ENCODE measurements around the gene MYOCOS. TPM values are rescaled to one million over a fixed set of nuclear protein-coding genes. Genes with fewer than 3 reads are reported as not detected.

The MYOCOS gene
- total RNA-seq, 1 donor from 2014 or later: not detected

DNA sequence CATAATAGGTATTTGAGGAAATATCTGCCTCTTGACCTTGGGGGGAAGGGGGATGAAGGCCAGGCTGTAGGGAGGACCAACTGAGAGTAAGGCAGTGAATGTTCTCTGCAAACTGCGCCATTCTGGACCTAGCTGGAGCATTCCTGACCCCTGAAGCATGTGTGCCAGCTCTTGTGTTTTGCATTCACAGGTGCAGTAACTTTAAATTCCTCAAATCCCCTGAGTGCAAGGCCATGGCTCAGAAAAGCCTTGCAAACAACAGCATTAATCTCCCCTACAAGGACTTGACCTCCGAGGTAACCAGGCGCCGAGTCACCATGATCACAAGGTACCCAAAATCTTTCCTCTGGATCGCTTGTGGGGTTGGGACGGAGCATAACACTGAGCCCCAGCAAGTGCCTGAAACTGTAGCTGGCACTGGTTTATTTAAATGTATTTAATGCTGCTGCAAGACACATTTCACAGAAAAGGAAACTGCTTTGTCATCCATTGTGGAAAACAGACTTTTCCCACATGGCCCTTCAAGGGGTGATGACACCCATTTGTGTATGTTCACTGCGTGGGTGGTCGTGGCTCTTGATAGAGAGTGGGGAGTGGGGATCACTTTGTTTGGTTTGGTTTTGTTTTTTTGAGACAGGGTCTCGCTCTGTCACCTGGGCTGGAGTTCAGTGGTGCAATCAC lies 1.7 kb downstream of the MYOCOS start:
- Histone ChIP-seq H3K36me3 (no peaks in the 10 kb centered on the region), H3K27me3 (no peaks in the 10 kb centered on the region), H3K4me3 (no peak overlapping the region), H3K4me1 (no peaks in the 10 kb centered on the region), H3K9me3 (no peaks in the 10 kb centered on the region), H3K27ac (no peak overlapping the region)
- no peak for DNase-seq (ENCODE audit: extremely low spot score in 2 of 2)
- TF ChIP-seq POLR2A (IDR thresholded peaks at IDR 0.05) (no peak), POLR2AphosphoS5 (IDR thresholded peaks at IDR 0.05; ENCODE audit: insufficient read depth in 1 of 2, low read depth in 1 of 2) (no peak)
- TF ChIP-seq, protein P1, sequence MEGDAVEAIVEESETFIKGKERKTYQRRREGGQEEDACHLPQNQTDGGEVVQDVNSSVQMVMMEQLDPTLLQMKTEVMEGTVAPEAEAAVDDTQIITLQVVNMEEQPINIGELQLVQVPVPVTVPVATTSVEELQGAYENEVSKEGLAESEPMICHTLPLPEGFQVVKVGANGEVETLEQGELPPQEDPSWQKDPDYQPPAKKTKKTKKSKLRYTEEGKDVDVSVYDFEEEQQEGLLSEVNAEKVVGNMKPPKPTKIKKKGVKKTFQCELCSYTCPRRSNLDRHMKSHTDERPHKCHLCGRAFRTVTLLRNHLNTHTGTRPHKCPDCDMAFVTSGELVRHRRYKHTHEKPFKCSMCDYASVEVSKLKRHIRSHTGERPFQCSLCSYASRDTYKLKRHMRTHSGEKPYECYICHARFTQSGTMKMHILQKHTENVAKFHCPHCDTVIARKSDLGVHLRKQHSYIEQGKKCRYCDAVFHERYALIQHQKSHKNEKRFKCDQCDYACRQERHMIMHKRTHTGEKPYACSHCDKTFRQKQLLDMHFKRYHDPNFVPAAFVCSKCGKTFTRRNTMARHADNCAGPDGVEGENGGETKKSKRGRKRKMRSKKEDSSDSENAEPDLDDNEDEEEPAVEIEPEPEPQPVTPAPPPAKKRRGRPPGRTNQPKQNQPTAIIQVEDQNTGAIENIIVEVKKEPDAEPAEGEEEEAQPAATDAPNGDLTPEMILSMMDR (IDR thresholded peaks at IDR 0.05): no peak
- intact Hi-C loops (cut with DNase I): no loop called here

DNA sequence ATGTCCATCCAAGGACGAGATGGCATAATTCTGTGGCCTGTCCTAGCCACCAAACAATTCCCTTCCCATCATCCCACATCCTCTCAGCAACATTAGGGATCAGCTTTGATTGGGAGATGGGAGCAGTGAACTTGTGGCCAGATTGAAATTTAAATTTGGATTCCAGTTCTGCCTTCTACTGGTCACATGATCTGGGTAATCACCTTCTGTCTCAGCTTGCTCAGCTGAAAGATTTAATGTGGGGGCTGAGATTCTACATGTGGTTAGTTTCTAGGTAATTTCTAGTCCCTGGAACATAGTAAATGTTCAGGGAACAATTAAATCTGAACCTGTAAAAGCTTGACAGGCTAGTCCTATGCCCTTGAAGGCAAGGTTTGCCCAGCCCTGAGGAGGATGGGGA lies 3.2 kb downstream of the MYOCOS start:
- H3K27ac ChIP-seq: no peak overlapping the region
- no peaks in the 10 kb centered on the region for H3K36me3 ChIP-seq
- intact Hi-C loops (cut with DNase I): no loop called here
- no peak for DNase-seq (ENCODE audit: extremely low spot score in 2 of 2)
- no peaks in the 10 kb centered on the region for H3K27me3 ChIP-seq
- H3K4me3 ChIP-seq: no peak overlapping the region
- no peaks in the 10 kb centered on the region for H3K4me1 ChIP-seq
- no peaks in the 10 kb centered on the region for H3K9me3 ChIP-seq
- TF ChIP-seq, protein P1 (IDR thresholded peaks at IDR 0.05): no peak
- TF ChIP-seq POLR2A (IDR thresholded peaks at IDR 0.05): no peak
- TF ChIP-seq POLR2AphosphoS5 (IDR thresholded peaks at IDR 0.05; ENCODE audit: insufficient read depth in 1 of 2, low read depth in 1 of 2): no peak

DNA sequence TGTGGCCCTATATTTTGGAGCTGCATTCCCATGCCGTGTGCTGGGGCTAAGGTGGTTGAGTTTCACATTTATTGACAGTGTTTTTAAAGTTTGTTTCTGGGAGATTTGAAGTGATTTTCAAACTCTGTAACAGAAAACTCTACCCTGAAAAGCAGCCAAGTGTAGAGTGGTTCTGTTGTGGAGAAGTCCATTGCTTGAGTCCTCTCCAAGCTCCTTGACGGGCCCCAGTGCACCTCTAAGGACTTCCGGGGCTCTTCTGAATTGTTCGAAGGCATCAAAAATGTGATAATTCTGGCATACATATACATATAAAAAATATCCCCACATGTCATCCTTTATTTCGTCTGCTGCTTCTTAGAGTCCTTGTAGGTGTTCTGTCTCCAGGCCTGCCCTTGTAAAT lies 5.0 kb downstream of the MYOCOS start:
- Histone ChIP-seq H3K27me3 (no peaks in the 10 kb centered on the region), H3K9me3 (no peaks in the 10 kb centered on the region), H3K27ac (no peak overlapping the region)

DNA sequence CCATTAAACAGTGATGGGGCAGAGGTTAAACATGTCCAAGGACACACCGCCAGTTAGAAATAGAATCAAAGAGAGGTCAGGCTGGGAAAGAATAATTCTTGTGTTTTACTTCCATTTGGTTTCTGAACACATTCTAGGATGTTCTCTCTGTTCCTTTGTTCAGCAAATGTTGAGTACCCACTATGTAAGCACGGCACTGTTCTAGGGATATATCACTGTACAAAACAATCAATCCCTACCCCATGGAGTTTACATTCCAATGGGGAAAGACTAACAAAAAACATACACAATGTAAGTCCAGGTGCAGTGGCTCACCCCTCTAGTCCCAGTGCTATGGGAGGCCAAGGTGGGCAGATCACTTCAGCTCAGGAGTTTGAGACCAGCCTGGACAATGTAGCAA lies 6.2 kb downstream of the MYOCOS start:
- H3K27me3 ChIP-seq: no peaks in the 10 kb centered on the region
- no peaks in the 10 kb centered on the region for H3K9me3 ChIP-seq
- H3K27ac ChIP-seq: no peak overlapping the region
- H3K4me1 ChIP-seq: no peaks in the 10 kb centered on the region
- intact Hi-C loops (cut with DNase I): no loop called here
- no peaks in the 10 kb centered on the region for H3K36me3 ChIP-seq
- DNase-seq (ENCODE audit: extremely low spot score in 2 of 2): no peak
- H3K4me3 ChIP-seq: no peak overlapping the region
- TF ChIP-seq POLR2AphosphoS5 (IDR thresholded peaks at IDR 0.05; ENCODE audit: insufficient read depth in 1 of 2, low read depth in 1 of 2) (no peak), POLR2A (IDR thresholded peaks at IDR 0.05) (no peak)
- TF ChIP-seq, protein P1 (IDR thresholded peaks at IDR 0.05): no peak

More for the DNA sequence above, 5.0 kb downstream of the MYOCOS start:
- DNase-seq (ENCODE audit: extremely low spot score in 2 of 2): no peak
- Histone ChIP-seq H3K4me3 (no peak overlapping the region), H3K4me1 (no peaks in the 10 kb centered on the region), H3K36me3 (no peaks in the 10 kb centered on the region)
- TF ChIP-seq, protein P1 (IDR thresholded peaks at IDR 0.05): no peak
- TF ChIP-seq POLR2A (IDR thresholded peaks at IDR 0.05): no peak
- TF ChIP-seq POLR2AphosphoS5 (IDR thresholded peaks at IDR 0.05; ENCODE audit: insufficient read depth in 1 of 2, low read depth in 1 of 2): no peak
- intact Hi-C loops (cut with DNase I): no loop called here

DNA sequence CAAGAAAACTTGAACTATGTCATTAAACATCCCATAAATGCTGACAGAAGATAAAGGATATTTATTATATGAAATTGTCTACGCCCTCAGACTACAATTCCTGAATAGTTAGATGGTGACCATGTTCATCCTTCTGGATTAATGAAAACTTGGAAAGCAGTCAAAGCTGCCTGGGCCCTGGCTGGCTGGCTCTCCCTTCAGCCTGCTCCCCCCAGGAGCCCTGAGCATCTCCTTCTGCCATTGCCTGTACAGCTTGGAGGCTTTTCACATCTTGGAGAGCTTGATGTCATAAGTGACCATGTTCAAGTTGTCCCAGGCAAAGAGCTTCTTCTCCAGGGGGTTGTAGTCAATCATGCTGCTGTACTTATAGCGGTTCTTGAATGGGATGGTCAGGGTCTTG lies 13.6 kb downstream of the MYOCOS start:
- no peak overlapping the region for H3K4me3 ChIP-seq
- no peak overlapping the region for H3K27ac ChIP-seq
- no peak for DNase-seq (ENCODE audit: extremely low spot score in 2 of 2)
- H3K36me3 ChIP-seq: no peaks in the 10 kb centered on the region
- intact Hi-C loops (cut with DNase I): no loop called here
- no peaks in the 10 kb centered on the region for H3K9me3 ChIP-seq
- H3K4me1 ChIP-seq: no peaks in the 10 kb centered on the region
- H3K27me3 ChIP-seq: no peaks in the 10 kb centered on the region
- TF ChIP-seq, protein P1 (IDR thresholded peaks at IDR 0.05): no peak
- TF ChIP-seq POLR2A (IDR thresholded peaks at IDR 0.05) (no peak), POLR2AphosphoS5 (IDR thresholded peaks at IDR 0.05; ENCODE audit: insufficient read depth in 1 of 2, low read depth in 1 of 2) (no peak)

All from vagina (tissue), 2 donors.